Fibroblast of the aortic adventitia (primary cell): ENCODE data around the gene PTPRG. TPM values are rescaled to one million over a fixed set of nuclear protein-coding genes. Genes with fewer than 3 reads are reported as not detected.

Experiments
- DNase-seq: peaks from one replicate; pipeline ENCODE4 v3.0.0-alpha.2; 2010; ENCODE audit warnings: low read depth
- H3K4me3 ChIP-seq: 2 replicates; pipeline ENCODE4 v1.5.1; 2011; ENCODE audit warnings: low read depth, mild to moderate bottlenecking, control low read depth, low read length, moderate library complexity
- total RNA-seq: library from RNA; depleted of rRNA; stranded (reverse); fragments of >200 nt; gene quantifications from 2 replicates; pipeline ENCODE4 v1.2.3, GENCODE V29; 2012; ENCODE audit warnings: low replicate concordance
- TF ChIP-seq, protein P1 (sequence below): IDR thresholded peaks from 2 replicates; pipeline ENCODE4 v1.5.1; 2011; ENCODE audit warnings: mild to moderate bottlenecking, low read length, control low read depth, inconsistent platforms; ENCODE audit not compliant: insufficient read depth

PTPRG gene
- total RNA-seq, 1 donor = 52.0 TPM

DNA sequence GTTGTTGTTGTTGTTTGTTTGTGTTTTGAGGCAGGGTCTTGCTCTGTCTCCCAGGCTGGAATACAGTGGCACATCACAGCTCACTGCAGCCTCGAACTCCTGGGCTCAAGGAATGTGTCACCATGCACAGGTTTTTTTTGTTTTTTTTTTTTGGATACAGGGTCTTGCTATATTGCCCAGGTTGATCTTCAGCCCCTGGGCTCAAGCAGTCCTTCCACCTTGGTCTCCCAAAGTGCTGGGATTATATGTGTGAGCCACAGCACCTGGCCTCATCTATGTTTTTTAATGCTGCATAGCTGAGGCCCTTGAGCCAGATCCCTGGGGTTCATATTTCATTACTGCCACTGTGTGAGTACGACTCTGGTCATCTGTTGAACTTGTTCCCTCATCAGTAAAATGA lies 459.3 kb downstream of the PTPRG start:
- no peak overlapping the region for H3K4me3 ChIP-seq
- TF ChIP-seq, protein P1, sequence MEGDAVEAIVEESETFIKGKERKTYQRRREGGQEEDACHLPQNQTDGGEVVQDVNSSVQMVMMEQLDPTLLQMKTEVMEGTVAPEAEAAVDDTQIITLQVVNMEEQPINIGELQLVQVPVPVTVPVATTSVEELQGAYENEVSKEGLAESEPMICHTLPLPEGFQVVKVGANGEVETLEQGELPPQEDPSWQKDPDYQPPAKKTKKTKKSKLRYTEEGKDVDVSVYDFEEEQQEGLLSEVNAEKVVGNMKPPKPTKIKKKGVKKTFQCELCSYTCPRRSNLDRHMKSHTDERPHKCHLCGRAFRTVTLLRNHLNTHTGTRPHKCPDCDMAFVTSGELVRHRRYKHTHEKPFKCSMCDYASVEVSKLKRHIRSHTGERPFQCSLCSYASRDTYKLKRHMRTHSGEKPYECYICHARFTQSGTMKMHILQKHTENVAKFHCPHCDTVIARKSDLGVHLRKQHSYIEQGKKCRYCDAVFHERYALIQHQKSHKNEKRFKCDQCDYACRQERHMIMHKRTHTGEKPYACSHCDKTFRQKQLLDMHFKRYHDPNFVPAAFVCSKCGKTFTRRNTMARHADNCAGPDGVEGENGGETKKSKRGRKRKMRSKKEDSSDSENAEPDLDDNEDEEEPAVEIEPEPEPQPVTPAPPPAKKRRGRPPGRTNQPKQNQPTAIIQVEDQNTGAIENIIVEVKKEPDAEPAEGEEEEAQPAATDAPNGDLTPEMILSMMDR = no peak
- no peak for DNase-seq

DNA sequence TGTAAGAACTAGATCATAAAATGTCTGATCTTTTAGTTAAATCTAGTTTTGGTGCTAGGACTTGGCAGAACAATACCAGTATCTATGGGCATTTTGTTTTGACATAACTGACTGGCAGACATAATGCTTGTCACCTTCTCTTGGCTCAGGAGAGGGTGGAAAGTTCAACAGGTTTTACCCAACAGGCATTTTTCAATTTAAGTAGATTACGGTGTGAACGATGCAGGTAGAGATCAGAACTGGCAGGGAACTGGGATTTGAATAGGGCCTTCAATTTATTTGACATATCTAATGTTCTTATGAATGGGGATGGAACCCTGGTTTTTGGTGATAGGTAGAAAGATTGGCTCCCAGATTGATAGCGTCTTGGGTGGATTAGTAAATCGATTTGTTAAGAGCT lies 460.9 kb downstream of the PTPRG start:
- no peak overlapping the region for H3K4me3 ChIP-seq
- TF ChIP-seq, protein P1 = no peak
- no peak for DNase-seq

DNA sequence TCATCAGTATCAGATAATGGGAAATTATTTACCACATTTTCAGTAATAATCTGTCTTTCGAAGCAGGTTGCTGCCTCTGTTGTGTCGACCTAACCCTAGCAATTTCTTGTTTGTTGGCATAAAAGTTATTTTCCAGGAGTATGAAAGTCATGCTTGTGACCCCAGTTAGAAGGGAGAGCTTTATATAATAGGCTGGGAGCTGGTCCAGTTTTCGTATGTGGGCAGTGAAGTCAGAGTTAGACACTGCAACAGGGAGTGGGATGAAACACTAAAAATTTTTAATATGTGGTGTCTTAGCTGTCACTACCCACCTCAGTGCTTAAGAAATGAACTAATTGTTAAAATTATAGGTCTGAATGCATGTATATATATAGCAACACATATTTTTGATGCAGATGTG lies 463.5 kb downstream of the PTPRG start:
- TF ChIP-seq, protein P1 = no peak
- no peak overlapping the region for H3K4me3 ChIP-seq
- DNase-seq = no peak

DNA sequence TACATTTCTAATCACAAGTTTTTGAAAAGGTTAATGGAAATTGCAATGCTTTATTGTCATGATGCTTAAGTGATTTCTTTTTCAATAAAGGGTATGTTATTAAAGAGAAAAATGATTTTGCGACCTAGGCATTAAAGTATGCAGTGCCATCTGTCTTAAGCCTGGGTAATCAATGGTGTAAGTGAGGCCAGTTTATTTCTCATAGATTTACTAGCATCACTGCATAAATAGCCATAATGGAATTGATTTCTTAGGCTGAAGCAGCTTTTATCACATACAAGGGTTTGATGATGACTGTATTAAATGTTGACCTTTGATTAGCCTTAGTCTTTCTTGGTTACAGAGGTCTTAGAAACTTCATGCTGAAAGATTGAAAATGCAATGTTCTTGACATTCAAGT lies 464.5 kb downstream of the PTPRG start:
- no peak for DNase-seq
- H3K4me3 ChIP-seq = no peak overlapping the region
- TF ChIP-seq, protein P1 = no peak

DNA sequence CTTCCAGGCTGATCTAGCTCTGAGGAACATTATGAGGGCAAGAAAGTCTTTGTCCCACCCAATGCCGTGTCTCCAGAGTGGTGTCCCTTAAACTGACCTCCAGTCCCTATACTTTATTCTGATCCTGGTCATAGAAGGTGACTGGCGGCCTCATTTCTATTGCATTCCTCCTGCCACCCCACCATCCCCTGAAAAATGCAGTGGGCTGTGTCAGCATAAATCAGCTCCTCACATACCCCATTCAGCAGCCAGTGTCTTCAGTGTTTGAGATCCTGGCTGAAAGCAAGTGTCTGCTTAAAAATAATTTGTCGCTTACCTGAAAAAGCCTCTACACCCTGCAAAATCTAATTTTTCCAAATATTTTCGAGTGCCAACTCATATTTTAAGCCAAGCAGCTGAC lies 465.9 kb downstream of the PTPRG start:
- TF ChIP-seq, protein P1 = no peak

DNA sequence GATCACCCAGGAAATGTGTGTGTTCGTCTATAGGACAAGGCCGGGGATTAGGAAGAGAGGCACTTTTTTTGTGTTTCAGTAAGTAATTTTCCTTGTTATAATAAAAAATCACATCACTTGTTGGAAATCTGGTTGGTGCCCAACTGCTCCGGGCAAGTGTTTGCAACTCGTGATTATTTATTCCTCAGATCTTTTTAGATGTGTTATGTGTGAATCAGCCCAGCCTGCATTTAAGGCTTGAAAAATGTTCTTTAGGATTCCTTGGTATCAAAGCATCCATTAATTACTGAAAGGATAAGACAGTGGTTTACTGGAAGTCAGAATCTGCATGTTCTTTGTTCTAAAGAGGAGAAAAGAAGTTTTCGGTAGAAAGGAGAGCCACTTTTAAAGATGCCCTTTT lies 466.4 kb downstream of the PTPRG start:
- DNase-seq = no peak

More for the DNA sequence above, 465.9 kb downstream of the PTPRG start:
- H3K4me3 ChIP-seq = no peak overlapping the region
- no peak for DNase-seq

DNA sequence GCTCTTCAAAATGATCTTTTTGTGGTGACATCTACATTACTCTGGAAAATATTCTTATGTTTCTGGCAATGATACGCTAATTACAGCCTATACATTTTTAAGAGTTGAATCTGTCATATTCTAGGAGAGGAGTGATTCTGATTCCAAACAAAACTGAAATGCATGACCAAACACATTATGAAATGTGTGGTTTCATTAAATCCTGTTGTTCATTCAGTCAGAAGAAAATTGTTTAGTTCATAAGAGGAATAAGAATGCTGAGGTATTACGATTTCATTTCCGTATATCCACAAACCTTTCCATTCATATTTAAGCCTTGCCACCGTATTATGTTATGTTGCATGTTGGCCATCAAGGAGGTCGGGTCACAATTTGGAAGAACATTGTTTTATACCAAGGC lies 466.9 kb downstream of the PTPRG start:
- no peak for DNase-seq
- TF ChIP-seq, protein P1 = no peak
- no peak overlapping the region for H3K4me3 ChIP-seq

More for the DNA sequence above, 466.4 kb downstream of the PTPRG start:
- no peak overlapping the region for H3K4me3 ChIP-seq
- TF ChIP-seq, protein P1 = no peak
